Measurements from ENCODE around the gene DOK3.
A peak's percentile ranks its signal among the peaks of the same experiment; 100 is the strongest.

Gene DOK3

GRCh38 chr5:177509381-177509951, at the start of gene DOK3:
Gene DOK3, minus strand, starts transcription at chr5:177509826. Its CDS starts 286 bp downstream, at chr5:177509540.
- DNase-seq (ENCODE audit: low read depth): no peak

- no peak for DNase-seq (ENCODE audit: low read depth)
Observed at GRCh38 chr5:177557796-177558195, 48.2 kb upstream of the DOK3 start.

GRCh38 chr5:177557041-177557647, 47.5 kb upstream of the DOK3 start:
- DNase-seq (ENCODE audit: low read depth): no peak

- no peak for DNase-seq (ENCODE audit: low read depth)
Observed at GRCh38 chr5:177555665-177556064, 46.0 kb upstream of the DOK3 start.

- DNase-seq (ENCODE audit: low read depth): no peak
Observed at GRCh38 chr5:177555228-177555627, 45.6 kb upstream of the DOK3 start.

GRCh38 chr5:177554474-177555111, 45.0 kb upstream of the DOK3 start, which contains the start of gene FAM193B:
Gene FAM193B, minus strand, starts transcription at chr5:177554563. Its CDS starts 105 bp downstream, at chr5:177554458.
- DNase-seq (ENCODE audit: low read depth): peak; percentile 89

- peak; percentile 27 for DNase-seq (ENCODE audit: low read depth)
Observed at GRCh38 chr5:177553671-177554429, 44.2 kb upstream of the DOK3 start.

GRCh38 chr5:177552839-177553455, 43.3 kb upstream of the DOK3 start:
- no peak for DNase-seq (ENCODE audit: low read depth)

- no peak for DNase-seq (ENCODE audit: low read depth)
Observed at GRCh38 chr5:177550122-177550521, 40.5 kb upstream of the DOK3 start.

- DNase-seq (ENCODE audit: low read depth): no peak
Observed at GRCh38 chr5:177548495-177548894, 38.9 kb upstream of the DOK3 start.

GRCh38 chr5:177547736-177548135, 38.1 kb upstream of the DOK3 start:
- DNase-seq (ENCODE audit: low read depth): no peak

GRCh38 chr5:177546258-177546741, 36.7 kb upstream of the DOK3 start:
- DNase-seq (ENCODE audit: low read depth): no peak

GRCh38 chr5:177545487-177546257, 36.0 kb upstream of the DOK3 start:
- DNase-seq (ENCODE audit: low read depth): no peak

- DNase-seq (ENCODE audit: low read depth): no peak
Observed at GRCh38 chr5:177542816-177543465, 33.3 kb upstream of the DOK3 start.

- DNase-seq (ENCODE audit: low read depth): no peak
Observed at GRCh38 chr5:177540438-177540837, 30.8 kb upstream of the DOK3 start.

GRCh38 chr5:177539411-177539810, 29.8 kb upstream of the DOK3 start:
- DNase-seq (ENCODE audit: low read depth): no peak

GRCh38 chr5:177538876-177539275, 29.2 kb upstream of the DOK3 start:
- no peak for DNase-seq (ENCODE audit: low read depth)

- no peak for DNase-seq (ENCODE audit: low read depth)
Observed at GRCh38 chr5:177537389-177538361, 28.0 kb upstream of the DOK3 start.

- DNase-seq (ENCODE audit: low read depth): no peak
Observed at GRCh38 chr5:177536386-177536785, 26.8 kb upstream of the DOK3 start.

GRCh38 chr5:177535125-177535524, 25.5 kb upstream of the DOK3 start:
- DNase-seq (ENCODE audit: low read depth): no peak

Measured in stimulated activated CD8-positive, alpha-beta memory T cell treated with anti-CD3 and anti-CD28 coated beads, Interleukin-12 subunit alpha, Interleukin-12 subunit beta, amount 100 ng/mL, for 4 hours (primary cell).